ENCODE results near the gene AGTPBP1. TPM values are rescaled to one million over a fixed set of nuclear protein-coding genes. Genes with fewer than 3 reads are reported as not detected.
A peak's percentile ranks its signal among the peaks of the same experiment; 100 is the strongest.

Gene AGTPBP1
- total RNA-seq, 2 donors from 2014 or later, result 10.0 to 10.5 TPM

GRCh38 chr9:85742597-85742936 lies 813 bp upstream of the AGTPBP1 start:
- no peaks in the 10 kb centered on the region for H3K27me3 ChIP-seq (replicated peaks; ENCODE audit: insufficient read depth)
- H3K9me3 ChIP-seq, result no peaks in the 10 kb centered on the region
- TF ChIP-seq POLR2A (IDR thresholded peaks at IDR 0.05) (no peak), CTCF (IDR thresholded peaks at IDR 0.05) (no peak), POLR2AphosphoS5 (IDR thresholded peaks at IDR 0.05) (no peak)
- H3K4me1 ChIP-seq (replicated peaks), result no peaks in the 10 kb centered on the region
- no peaks in the 10 kb centered on the region for H3K36me3 ChIP-seq
- DNase-seq (ENCODE audit: low spot score), result no peak
- WGBS, result 0% methylated on average over 4 of the region's 4 CpGs
- intact Hi-C loops (cut with DNase I), result no loop called here
- H3K27ac ChIP-seq, result peak overlapping the region; percentile 77 to 84
- H3K4me3 ChIP-seq, result peak overlapping the region; percentile 81 to 82

DNA sequence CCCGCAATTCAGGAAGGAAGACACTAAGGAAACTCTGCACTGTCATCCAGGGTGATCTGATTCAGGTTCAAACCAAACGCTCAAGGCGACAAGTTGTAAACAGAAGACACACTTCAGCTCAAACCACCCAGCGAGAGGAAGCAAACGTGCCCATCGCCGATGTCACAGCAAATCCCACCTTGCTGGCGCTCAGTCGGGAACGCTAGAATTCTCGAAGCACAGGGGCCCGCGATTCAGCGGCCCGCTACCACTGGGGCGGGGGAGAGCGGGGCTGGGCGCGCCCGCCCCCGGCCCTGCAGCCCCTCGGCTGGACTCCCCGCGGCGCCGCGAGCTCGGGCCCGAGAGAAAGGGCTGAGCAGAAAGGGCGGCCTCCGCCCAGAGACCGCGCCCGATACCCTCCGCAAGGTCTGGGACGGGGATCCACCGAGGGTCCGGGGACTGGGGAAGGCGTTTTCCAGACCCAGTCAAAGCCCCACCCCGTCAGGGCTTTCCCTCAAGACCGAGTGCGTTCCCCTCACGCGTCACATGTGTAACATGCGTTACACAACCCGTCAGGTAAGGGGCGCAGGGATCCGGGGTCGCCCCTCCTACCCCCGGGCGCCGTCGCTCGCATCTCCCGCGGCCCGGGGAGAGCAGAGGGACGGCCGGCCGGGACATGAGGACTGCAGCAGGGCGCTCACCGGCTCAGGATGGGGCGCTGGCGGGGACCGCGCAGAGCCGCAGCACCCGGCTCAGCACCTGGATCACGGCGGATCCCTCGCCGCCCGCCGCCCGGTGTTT lies 469 bp downstream of the AGTPBP1 start:
- intact Hi-C loops (cut with DNase I), result no loop called here
- H3K9me3 ChIP-seq, result no peaks in the 10 kb centered on the region

DNA sequence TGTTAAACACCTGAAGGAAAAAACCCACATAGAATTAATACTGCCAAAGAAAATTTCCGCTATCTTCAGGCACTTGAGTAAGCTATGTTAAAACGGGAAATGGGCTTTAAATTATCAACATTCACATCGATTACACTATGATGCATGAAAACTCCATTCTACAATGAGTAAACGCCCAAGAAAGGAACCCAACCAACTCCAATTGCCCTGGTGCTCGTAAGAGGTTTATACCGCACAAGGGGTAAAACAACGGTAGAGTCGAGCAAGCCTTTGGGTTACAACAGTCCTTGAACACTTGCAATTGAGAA lies 1.0 kb downstream of the AGTPBP1 start:
- H3K27ac ChIP-seq, result peak overlapping the region; percentile 84 to 86
- no peak for DNase-seq (ENCODE audit: low spot score)
- intact Hi-C loops (cut with DNase I), result no loop called here

More for the DNA sequence above, 469 bp downstream of the AGTPBP1 start:
- DNase-seq (ENCODE audit: low spot score), result peak; percentile 28
- H3K36me3 ChIP-seq, result no peaks in the 10 kb centered on the region
- WGBS, result under 1% methylated on average over 71 of the region's 75 CpGs
- H3K4me1 ChIP-seq (replicated peaks), result no peaks in the 10 kb centered on the region
- TF ChIP-seq POLR2AphosphoS5 (IDR thresholded peaks at IDR 0.05) (no peak), POLR2A (IDR thresholded peaks at IDR 0.05) (no peak)
- H3K27me3 ChIP-seq (replicated peaks; ENCODE audit: insufficient read depth), result no peaks in the 10 kb centered on the region
- H3K4me3 ChIP-seq, result peak overlapping the region; percentile 81 to 82
- H3K27ac ChIP-seq, result peak overlapping the region; percentile 84 to 86

GRCh38 chr9:85738509-85738908 lies 3.2 kb downstream of the AGTPBP1 start:
- H3K4me3 ChIP-seq, result no peak overlapping the region
- 75% methylated on average over 2 of the region's 2 CpGs for WGBS
- no peaks in the 10 kb centered on the region for H3K27me3 ChIP-seq (replicated peaks; ENCODE audit: insufficient read depth)
- DNase-seq (ENCODE audit: low spot score), result no peak
- no peak for TF ChIP-seq CTCF (IDR thresholded peaks at IDR 0.05)
- no peak for TF ChIP-seq POLR2A (IDR thresholded peaks at IDR 0.05)
- TF ChIP-seq POLR2AphosphoS5 (IDR thresholded peaks at IDR 0.05), result no peak
- intact Hi-C loops (cut with DNase I), result no loop called here
- no peaks in the 10 kb centered on the region for H3K4me1 ChIP-seq (replicated peaks)
- H3K36me3 ChIP-seq, result no peaks in the 10 kb centered on the region
- H3K9me3 ChIP-seq, result no peaks in the 10 kb centered on the region
- H3K27ac ChIP-seq, result no peak overlapping the region

More for the DNA sequence above, 1.0 kb downstream of the AGTPBP1 start:
- Histone ChIP-seq H3K27me3 (replicated peaks; ENCODE audit: insufficient read depth) (no peaks in the 10 kb centered on the region), H3K9me3 (no peaks in the 10 kb centered on the region), H3K36me3 (no peaks in the 10 kb centered on the region), H3K4me3 (peak overlapping the region; percentile 81 to 82), H3K4me1 (replicated peaks) (no peaks in the 10 kb centered on the region)
- WGBS, result 12% methylated on average over 8 of the region's 8 CpGs
- TF ChIP-seq POLR2AphosphoS5 (IDR thresholded peaks at IDR 0.05) (no peak), POLR2A (IDR thresholded peaks at IDR 0.05) (no peak), CTCF (IDR thresholded peaks at IDR 0.05) (no peak)

GRCh38 chr9:85737671-85738070 lies 4.1 kb downstream of the AGTPBP1 start:
- intact Hi-C loops (cut with DNase I), result no loop called here
- Histone ChIP-seq H3K4me1 (replicated peaks) (no peaks in the 10 kb centered on the region), H3K27me3 (replicated peaks; ENCODE audit: insufficient read depth) (no peaks in the 10 kb centered on the region), H3K4me3 (no peak overlapping the region), H3K27ac (no peak overlapping the region), H3K9me3 (no peaks in the 10 kb centered on the region), H3K36me3 (no peaks in the 10 kb centered on the region)
- WGBS, result 80% methylated on average over 3 of the region's 3 CpGs
- no peak for DNase-seq (ENCODE audit: low spot score)
- TF ChIP-seq POLR2AphosphoS5 (IDR thresholded peaks at IDR 0.05) (no peak), POLR2A (IDR thresholded peaks at IDR 0.05) (no peak), CTCF (IDR thresholded peaks at IDR 0.05) (no peak)
